Measurements from ENCODE around the gene ARHGEF11.

Gene ARHGEF11

GRCh38 chr1:157001304-157001703 lies 44.2 kb downstream of the ARHGEF11 start:
- DNase-seq (ENCODE audit: low read depth in 2 of 3, low spot score in 2 of 3): no peak

DNA sequence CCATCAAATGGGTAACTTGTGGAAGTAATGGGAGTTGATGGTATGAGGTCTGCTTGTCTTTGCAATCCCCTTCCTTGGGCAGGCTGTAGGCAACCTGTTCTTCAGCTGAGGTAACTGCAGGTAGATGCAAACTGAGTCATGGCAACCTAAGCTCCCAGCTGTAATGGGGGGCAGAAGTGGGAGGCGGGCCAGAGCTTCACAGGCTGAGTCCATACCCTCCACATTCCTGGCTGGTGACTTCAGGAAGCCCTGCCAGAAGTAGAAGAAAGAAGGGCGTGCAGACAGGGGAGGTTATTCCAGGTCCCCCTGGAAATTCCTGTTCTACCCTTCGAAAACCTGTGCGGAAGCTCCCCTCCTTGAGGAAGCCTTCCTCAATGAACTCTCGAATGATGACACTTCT lies 44.9 kb downstream of the ARHGEF11 start:
- no peak for DNase-seq (ENCODE audit: low read depth in 2 of 3, low spot score in 2 of 3)

- DNase-seq (ENCODE audit: low read depth in 2 of 3, low spot score in 2 of 3): no peak
These were observed 45.8 kb downstream of the ARHGEF11 start for GRCh38 chr1:156999596-157000320.

DNA sequence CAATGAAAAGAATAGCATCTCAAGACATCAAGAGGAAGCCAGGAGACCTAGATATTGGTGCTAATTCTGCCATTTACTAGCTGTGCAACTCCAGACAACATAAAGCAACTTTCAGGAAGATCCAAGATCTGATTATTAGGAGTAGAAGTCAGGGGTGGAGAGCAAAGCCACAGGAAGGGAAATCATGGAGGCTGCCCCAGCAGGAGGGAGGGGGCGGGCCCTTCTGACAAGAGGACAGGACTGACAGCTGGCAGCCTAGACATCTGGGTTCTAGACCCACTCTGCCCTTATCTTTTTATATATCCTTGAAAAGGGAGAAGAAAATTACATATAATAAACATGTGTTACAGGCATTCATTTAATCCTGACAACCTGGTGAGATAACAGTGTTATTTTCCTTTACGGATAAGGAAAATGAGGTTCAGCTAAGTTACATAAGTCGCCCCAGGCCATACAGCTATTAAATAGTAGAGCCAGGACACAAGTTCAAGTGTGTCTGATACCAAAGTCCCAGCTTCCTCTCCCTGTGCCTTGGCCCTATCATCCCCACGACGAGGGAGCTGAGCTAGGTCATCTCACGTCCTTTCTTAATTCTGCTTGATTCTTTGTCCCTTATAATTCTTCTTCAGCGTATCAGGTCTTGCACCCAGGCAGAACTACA lies 46.6 kb downstream of the ARHGEF11 start:
- no peak for DNase-seq (ENCODE audit: low read depth in 2 of 3, low spot score in 2 of 3)

DNA sequence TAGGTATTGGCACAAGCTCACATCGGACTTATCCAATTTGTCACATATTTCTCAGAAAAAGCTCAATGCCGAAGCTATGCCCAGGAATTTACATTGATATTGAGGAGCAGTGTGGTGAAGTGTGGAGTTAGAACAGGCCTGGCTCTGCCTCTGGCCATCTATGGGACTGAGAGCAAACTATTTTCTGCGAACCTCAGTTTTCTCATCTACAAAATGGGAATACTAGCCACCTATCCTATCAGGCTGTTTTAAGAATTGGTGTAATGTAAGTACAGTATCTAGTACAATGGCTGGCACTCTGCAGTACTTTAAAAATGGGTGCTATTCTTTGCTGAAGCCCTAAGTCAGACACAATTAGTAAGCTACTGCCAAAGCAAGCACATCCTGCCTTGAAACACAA lies 47.2 kb downstream of the ARHGEF11 start:
- DNase-seq (ENCODE audit: low read depth in 2 of 3, low spot score in 2 of 3): no peak

DNA sequence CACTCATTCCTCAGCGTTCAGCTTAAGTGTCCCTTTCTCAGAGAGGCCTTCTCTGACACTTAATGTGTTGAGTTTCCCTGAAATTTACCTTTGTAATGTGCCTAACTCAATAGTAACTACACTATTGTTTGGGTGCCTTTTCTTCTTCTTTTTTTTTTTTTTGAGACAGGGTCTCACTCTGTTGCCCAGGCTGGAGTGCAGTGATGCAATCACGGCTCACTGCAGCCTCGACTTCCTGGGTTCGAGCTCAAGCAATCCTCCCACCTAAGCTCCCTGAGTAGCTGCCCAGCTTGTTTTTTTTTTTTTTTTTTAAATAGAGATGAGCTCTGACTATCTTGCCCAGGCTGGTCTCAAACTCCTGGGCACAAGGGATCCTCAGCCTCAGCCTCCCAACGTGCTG lies 50.1 kb downstream of the ARHGEF11 start:
- DNase-seq (ENCODE audit: low read depth in 2 of 3, low spot score in 2 of 3): no peak

GRCh38 chr1:156994277-156994676 lies 51.3 kb downstream of the ARHGEF11 start:
- no peak for DNase-seq (ENCODE audit: low read depth in 2 of 3, low spot score in 2 of 3)

GRCh38 chr1:156993426-156994147 lies 52.0 kb downstream of the ARHGEF11 start:
- no peak for DNase-seq (ENCODE audit: low read depth in 2 of 3, low spot score in 2 of 3)

- no peak for DNase-seq (ENCODE audit: low read depth in 2 of 3, low spot score in 2 of 3)
These were observed 53.3 kb downstream of the ARHGEF11 start for GRCh38 chr1:156992215-156992614.

GRCh38 chr1:156987715-156988114 lies 57.8 kb downstream of the ARHGEF11 start:
- no peak for DNase-seq (ENCODE audit: low read depth in 2 of 3, low spot score in 2 of 3)

DNA sequence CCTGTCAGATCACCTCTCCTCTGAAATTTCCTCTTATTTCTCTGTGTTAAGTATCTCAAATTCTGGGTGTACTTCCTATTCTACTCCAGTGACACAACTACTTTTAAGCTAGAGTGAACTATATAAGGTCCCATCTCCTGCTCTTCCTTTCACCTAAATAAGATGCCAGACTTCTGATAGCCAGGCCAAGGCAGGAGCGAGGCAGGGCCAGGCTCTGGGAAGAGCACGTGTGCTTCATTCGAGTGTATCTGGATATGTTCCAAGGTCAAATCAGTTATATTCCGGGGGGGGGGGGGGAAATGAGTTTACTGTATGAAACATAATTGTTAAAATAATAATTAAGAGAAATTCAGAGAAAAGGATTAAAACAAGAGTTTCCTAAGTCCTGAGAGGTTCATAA lies 65.0 kb downstream of the ARHGEF11 start:
- DNase-seq (ENCODE audit: low read depth in 2 of 3, low spot score in 2 of 3): no peak

DNA sequence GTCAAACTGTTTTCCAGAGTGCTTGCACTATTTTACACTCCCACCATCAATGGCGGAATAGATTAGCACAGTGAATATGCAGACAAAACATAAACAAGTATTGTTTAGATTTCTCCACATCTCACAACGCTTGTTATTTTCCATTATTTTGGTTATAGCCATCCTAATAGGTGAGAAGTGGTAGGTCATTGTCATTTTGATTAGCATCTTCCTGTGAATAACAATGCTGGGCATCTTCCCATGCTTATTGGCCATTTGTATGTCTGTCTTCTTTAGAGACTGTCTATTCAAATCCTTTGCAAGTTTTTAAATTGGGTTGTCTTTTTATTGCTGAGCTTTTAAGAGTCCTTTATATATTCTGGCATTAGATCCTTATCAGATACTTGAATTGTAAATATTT lies 70.5 kb downstream of the ARHGEF11 start:
- DNase-seq (ENCODE audit: low read depth in 2 of 3, low spot score in 2 of 3): no peak

- DNase-seq (ENCODE audit: low read depth in 2 of 3, low spot score in 2 of 3): no peak
These were observed 72.1 kb downstream of the ARHGEF11 start for GRCh38 chr1:156973417-156973816.

- DNase-seq (ENCODE audit: low read depth in 2 of 3, low spot score in 2 of 3): no peak
These were observed 75.5 kb downstream of the ARHGEF11 start for GRCh38 chr1:156970017-156970416.

GRCh38 chr1:156969496-156969895 lies 76.0 kb downstream of the ARHGEF11 start:
- no peak for DNase-seq (ENCODE audit: low read depth in 2 of 3, low spot score in 2 of 3)

- no peak for DNase-seq (ENCODE audit: low read depth in 2 of 3, low spot score in 2 of 3)
These were observed 81.1 kb downstream of the ARHGEF11 start for GRCh38 chr1:156964441-156964840.

DNA sequence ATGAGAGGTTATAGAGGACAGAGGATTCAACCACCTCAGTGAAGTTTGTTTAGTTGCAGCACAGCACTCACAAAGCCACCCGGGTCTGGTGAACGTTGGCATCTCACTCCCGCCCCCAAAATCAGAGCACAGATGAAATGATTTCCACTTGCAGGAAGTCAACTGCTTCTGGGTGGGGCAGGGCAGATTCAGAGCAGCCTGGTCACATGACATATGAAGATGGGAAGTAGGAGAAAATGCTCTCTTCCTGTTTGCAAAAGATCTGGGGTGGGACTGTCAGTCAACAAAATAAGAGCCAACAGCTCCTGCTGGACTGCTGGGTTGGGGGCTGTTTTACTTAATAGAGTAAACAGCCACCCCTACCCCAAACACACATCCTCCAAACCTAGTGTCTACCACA lies 81.9 kb downstream of the ARHGEF11 start:
- no peak for DNase-seq (ENCODE audit: low read depth in 2 of 3, low spot score in 2 of 3)

- DNase-seq (ENCODE audit: low read depth in 2 of 3, low spot score in 2 of 3): no peak
These were observed 83.8 kb downstream of the ARHGEF11 start for GRCh38 chr1:156961709-156962108.

DNA sequence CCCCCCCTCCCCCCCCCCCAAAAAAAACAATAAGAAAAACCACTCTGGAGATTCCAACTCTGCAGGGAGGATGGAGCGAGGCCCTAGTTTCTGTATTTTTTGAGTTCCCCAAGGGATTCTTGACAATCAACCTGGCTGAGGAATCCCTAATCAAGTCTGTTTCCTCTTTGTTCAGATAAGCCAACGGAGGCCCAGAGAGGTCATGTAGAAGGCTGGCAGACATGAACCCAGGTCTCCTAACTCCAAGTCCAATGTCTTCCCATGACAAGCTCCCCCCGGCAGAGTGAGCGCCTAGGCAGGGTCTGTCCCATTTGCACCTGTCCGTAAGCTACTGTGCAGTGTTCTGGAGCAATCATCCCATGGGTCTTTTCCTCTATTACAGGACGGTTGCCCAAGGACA lies 85.6 kb downstream of the ARHGEF11 start:
- DNase-seq (ENCODE audit: low read depth in 2 of 3, low spot score in 2 of 3): no peak

DNA sequence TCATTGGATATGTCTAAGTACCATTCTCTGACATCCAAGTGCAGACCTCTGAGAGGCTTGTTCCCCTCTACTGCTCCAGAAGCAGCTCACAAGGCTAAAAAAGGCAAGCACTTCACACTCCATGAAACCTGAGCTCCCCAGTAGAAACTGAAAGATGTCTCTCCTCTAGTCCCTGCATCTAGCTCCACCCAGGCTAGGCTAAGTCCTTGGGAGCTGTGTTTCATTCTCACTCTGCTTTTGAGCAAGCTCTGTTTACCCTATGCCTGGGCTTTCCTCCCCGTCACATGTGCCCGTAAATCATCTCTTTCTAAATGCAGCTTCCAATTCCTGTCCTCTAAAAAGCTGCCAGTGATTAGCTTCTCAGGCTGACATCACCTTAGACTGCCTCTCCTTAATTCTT lies 86.1 kb downstream of the ARHGEF11 start:
- no peak for DNase-seq (ENCODE audit: low read depth in 2 of 3, low spot score in 2 of 3)

- no peak for DNase-seq (ENCODE audit: low read depth in 2 of 3, low spot score in 2 of 3)
These were observed 87.3 kb downstream of the ARHGEF11 start for GRCh38 chr1:156958247-156958714.

- no peak for DNase-seq (ENCODE audit: low read depth in 2 of 3, low spot score in 2 of 3)
These were observed 87.9 kb downstream of the ARHGEF11 start for GRCh38 chr1:156957634-156958033.
